Heart left ventricle (tissue), 13 donors: ENCODE data around the gene TPPP2.

Experiments used
- POLR2A ChIP-seq, 2 donors: fragments of 450-650 bp; IDR thresholded peaks; one replicate each; pipeline ENCODE4 v1.6.1; 2017; ENCODE audit warnings: antibody characterized with exemption in 2 of 2, mild to moderate bottlenecking in 2 of 2, moderate library complexity in 2 of 2
- TF ChIP-seq, protein P1 (sequence below), 12 donors: fragments of 200-600 bp; sonication (generic) in 4 of 12; IDR thresholded peaks; one replicate each; pipeline versions ENCODE4 v1.5.0 to v1.8.0; 2018 to 2022; ENCODE audit warnings: antibody characterized with exemption in 12 of 12, mild to moderate bottlenecking in 5 of 12
- donor health status: ischemic (EF 13 %, LVEDD 7.1; RV severe dilation, severe dysfunction).
- donor health status: DM: no; HTN: yes; CAD: no.
- donor health status: DM: no; HTN: no; CAD: no.
- donor health status: ischemic (EF 25% LVEDD 6.9; RV normal size, moderate dysfunction).
- donor health status: ischemic (EF 25% LVEDD 5.7; RV mildly dilated, moderate dysfunction).
- donor health status: ischemic (EF 35%, LVEDD 5.7; RV mildly dilated, moderate dysfunction).
- donor health status: nonischemic (EF 11% LVEDD 7.7; RV severe dilation, severe dysfunction).
- donor health status: DM: yes; HTN: yes; CAD: no.
- donor health status: PGD.
- donor health status: ischemic (EF 29% LVEDD 5.4; RV normal size, mild dysfunction).
- donor health status: nonischemic (EF 23%, LVEDD 6.1; RV moderate dilation, normal function).

DNA sequence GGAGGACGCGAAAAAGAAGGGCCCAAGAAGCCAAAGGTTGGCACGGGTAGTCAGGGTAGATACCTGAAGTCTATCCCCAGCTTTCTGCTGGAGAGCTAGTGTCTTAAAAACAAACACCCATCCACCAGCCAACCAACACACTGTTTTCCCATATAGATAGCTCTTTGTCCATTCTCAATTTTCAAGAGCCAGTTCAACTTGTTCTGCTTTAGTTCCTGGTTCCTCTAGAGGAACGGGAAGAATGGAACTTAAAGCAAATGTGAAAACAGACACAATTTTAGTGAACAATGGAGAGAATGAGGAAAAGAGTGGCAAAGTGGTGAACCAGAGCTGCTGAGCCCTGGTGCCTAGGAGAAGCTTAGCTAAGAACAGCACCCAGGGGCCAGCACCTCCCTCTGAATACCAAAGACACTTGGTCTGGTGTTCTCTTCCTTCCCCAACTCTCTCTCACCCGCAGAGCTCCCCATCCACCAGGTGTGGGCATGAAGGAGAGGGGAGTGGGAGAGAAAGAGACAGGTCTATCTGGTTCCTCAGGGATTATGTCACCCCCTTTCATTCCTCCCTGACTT is 9.0 kb upstream of the TPPP2 start:
- TF ChIP-seq, protein P1, sequence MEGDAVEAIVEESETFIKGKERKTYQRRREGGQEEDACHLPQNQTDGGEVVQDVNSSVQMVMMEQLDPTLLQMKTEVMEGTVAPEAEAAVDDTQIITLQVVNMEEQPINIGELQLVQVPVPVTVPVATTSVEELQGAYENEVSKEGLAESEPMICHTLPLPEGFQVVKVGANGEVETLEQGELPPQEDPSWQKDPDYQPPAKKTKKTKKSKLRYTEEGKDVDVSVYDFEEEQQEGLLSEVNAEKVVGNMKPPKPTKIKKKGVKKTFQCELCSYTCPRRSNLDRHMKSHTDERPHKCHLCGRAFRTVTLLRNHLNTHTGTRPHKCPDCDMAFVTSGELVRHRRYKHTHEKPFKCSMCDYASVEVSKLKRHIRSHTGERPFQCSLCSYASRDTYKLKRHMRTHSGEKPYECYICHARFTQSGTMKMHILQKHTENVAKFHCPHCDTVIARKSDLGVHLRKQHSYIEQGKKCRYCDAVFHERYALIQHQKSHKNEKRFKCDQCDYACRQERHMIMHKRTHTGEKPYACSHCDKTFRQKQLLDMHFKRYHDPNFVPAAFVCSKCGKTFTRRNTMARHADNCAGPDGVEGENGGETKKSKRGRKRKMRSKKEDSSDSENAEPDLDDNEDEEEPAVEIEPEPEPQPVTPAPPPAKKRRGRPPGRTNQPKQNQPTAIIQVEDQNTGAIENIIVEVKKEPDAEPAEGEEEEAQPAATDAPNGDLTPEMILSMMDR (IDR thresholded peaks at IDR 0.05) = no peak
- no peak for TF ChIP-seq POLR2A (IDR thresholded peaks at IDR 0.05)
